SKM-1 (cell line): ENCODE data around the gene HTR2A.

Experiments
- DNase-seq: peaks from one replicate; lab custom pipeline; 2025; ENCODE audit not compliant: unreplicated experiment; lab: John Stamatoyannopoulos, UW

HTR2A gene

GRCh38 chr13:46896341-46897137, at the start of gene HTR2A:
Gene HTR2A, minus strand, starts transcription at chr13:46897053. Its CDS starts 1,147 bp downstream, at chr13:46895906.
- DNase-seq, result no peak

DNA sequence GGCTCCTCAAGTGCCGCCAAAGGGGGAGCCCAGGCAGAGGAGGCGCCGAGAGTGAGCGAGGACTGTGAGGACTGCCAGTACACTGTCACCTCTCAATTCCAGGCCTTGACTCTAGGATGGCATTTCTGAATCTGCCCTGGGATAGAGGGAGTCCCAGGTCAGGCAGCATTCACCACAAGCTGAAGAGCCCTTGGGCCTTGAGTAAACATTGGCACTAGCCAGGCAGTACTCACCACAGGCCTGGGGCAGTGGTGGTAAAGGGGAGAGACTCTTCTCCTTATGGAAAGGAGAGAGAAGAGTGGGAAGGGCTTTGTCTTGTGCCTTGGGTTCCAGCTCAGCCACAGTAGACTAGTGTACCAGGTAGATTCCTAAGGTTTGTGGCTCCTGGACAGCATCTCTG, 39.7 kb upstream of the HTR2A start:
- no peak for DNase-seq

DNA sequence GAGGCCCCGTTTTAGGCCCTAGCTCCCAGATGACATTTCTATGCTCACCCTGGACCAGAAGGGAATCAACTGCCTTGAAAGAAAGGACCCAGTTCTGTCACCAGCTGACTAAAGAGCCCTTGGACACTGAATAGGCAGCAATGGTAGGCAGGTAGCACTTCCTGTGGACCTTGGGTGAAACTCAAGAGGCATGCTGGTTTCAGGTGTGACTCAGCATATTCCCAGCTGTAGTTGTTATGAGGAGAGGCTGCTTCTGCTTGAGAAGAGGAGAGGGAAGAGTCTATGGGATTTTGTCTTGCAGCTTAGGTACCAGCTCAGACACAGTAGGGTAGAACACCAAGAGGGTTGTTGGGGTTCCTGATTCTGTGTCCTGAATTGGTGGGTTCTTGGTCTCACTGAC, 37.9 kb upstream of the HTR2A start:
- DNase-seq, result no peak

- no peak for DNase-seq
Measured at GRCh38 chr13:46926916-46927590, 30.2 kb upstream of the HTR2A start.

DNA sequence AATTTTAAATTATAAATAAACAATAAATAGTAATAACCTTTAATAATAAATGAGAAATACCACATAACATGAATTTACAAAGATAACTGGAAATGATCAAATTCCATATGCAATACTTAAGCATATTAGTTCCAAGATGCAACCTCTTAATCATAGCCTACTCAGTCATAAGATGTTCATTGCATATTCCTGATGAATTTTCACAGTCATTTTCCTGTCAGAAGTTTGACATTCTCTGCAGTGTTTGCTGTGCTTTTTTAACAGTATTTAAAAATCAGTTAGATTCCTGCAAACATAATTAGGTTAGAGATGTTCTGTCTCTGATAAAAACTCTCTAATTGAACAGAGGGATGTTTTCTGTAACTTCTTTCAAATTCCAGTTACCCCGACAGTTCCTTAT, 28.6 kb upstream of the HTR2A start:
- no peak for DNase-seq

- DNase-seq, result no peak
Measured at GRCh38 chr13:46914341-46914740, 17.5 kb upstream of the HTR2A start.

DNA sequence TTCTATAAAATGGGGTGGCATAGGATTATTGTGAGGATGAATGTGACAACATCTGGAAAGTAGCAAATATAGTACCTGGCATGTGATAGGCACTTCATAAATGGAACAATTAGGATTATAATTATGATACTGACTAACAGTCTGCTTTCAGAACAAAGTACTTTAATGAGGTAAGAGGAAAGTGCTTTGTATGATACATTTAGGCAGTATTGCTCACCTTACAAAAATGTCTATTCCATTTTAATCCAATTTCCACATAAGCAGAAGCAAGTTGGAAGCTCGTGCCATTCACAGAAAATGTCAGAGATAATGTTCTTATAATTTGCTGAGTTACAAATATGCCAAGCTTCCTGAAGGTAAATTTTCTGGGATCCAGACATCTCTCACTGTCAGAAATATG, 16.9 kb upstream of the HTR2A start:
- no peak for DNase-seq

- DNase-seq, result no peak
Measured at GRCh38 chr13:46909042-46909441, 12.2 kb upstream of the HTR2A start.

- no peak for DNase-seq
Measured at GRCh38 chr13:46908501-46908900, 11.6 kb upstream of the HTR2A start.

- DNase-seq, result no peak
Measured at GRCh38 chr13:46906405-46906804, 9.6 kb upstream of the HTR2A start.

DNA sequence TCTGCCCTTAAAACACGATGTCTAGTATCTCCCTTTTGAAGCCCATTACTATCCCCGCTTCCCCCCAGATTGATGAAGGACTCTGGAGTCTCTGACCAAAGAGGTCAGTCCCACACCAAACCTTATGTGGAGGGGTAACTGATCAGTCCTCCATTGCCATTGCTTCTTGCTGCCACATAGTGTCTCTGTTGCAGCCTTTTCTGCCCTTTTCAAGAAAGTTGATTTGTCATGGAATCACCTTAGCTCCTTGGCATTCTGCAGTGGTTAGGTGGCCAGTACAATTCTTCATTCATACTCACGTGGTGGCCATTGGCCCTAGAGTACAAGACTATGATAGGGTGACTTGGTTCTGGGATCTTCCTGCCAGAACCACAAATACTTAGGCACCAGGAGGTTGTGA, 8.4 kb upstream of the HTR2A start:
- no peak for DNase-seq

DNA sequence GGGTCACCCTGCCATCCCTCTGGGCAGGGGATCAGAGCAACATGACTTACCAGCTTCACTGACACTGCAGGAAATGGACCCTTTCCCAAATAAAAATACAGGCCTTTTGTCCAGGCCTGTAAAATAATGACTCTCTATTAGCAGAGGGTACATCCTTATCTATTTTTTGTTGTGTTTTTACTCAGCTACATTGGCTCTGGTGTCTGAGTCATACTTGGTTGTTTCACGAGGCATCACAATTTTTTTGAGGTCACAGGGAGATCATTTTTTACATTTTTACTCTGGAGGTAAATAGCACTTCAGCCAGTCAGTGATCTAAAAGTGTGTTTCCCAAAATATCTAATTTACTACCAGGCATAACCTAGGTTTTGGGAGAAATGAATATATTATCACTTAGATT, 6.9 kb upstream of the HTR2A start:
- DNase-seq, result no peak

DNA sequence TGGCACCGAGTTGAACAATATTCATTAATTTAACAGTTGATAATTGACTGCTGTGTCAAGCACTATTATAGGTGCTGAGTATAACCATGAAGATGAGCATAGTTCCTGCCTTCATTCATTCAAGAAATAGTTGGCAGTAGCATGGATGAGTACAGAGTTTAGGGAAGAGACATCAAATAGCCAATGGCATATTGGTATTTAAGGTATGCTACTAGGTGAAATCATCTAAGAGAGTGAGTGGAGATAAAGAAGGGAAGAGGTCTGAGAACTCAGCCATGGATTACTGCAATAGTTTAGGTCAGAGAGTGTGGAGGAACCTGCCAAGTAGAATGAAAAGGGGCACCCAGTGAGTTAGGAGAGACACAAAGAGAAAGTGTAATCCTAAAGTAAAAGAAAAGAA, 4.9 kb upstream of the HTR2A start:
- DNase-seq, result no peak

DNA sequence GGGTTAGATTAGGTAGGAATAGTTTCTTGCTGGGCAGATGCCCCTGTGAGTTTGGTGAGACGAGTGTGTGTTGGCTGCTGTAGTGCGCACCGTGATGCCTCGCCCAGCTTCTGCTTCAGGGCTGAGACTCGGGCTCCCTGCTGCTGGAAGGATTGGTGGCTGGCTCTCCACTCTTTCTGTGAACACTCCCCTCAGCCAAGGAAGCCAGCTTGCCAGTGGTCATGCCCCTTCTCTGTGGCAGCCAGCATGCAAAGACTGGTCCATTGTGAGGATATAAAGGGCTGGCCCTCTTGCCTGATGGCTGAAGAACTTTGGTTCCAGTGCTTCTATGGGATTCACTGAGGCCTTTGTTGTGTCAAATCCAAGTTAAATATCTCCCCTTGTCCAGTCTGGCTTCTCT, 2.9 kb upstream of the HTR2A start:
- DNase-seq, result no peak

DNA sequence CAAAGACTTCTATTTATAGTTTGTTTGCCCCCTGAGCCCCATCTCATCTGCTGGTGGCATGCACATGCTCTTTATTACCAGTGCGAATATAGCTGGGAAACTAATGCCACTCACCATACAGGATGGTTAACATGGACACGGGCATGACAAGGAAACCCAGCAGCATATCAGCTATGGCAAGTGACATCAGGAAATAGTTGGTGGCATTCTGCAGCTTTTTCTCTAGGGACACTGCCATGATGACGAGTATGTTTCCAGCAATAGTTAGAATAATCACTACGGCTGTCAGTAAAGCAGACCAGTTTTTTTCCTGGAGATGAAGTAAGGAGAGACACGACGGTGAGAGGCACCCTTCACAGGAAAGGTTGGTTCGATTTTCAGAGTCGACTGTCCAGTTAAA, 1.5 kb downstream of the HTR2A start:
- DNase-seq, result no peak

DNA sequence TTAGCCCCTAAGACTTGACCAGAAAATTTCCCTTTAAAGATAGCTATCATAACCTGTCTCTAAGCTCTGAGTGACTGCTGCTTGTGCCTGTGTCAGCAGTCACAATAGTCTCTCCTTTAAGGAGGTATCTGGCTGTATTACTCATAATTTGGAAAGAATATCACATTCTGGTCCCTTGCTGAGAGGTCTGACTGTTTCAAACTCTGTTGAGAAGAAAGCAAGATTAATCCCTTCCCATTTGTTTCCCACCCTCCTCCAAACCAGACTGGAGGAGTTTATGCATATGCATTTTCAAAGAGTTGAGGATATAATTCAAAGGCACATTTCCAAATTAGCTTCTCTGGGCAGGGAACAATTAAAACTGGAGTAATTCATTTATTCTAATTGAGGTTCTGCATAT, 2.3 kb downstream of the HTR2A start:
- DNase-seq, result no peak

GRCh38 chr13:46893798-46894560, 2.9 kb downstream of the HTR2A start:
- DNase-seq, result peak; percentile 69

GRCh38 chr13:46893221-46893740, 3.6 kb downstream of the HTR2A start:
- no peak for DNase-seq

GRCh38 chr13:46885018-46885417, 11.8 kb downstream of the HTR2A start:
- no peak for DNase-seq

DNA sequence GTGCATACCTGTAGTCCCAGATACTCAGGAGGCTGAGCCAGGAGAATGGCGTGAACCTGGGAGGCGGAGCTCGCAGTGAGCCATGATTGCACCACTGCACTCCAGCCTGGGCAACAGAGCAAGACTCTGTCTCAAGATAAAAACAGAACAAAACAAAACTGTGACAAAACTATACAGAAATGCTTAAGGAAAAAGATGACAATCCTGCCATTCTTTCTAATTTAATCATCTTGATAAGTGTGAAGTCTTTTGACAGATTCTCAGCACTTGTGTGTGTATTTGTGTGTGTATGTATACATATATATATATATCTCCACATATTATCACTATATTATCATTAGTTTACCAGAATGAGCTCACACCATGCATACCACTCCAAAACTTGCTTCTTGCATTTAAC, 12.3 kb downstream of the HTR2A start:
- DNase-seq, result no peak

GRCh38 chr13:46881621-46882020, 15.2 kb downstream of the HTR2A start:
- DNase-seq, result no peak

DNA sequence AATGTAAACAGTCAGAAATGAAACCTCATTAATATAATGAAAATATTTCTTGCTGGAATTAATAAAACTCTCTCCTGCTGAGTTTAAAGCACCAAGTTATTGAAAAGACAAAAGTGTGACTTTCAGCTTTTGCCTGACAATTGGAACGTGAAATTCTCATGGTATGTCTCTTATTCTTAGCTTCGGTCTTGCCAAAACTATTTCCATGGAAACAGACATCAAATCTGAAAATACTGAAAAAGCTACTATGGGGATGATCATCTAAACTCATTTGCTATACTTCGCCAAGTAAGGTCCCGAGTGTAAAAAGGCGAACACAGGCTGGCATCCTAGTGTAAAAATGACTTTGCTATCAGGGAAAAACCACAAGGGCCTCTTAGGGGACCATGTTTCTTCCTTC, 22.8 kb downstream of the HTR2A start:
- no peak for DNase-seq
